Measurements from ENCODE around the gene FSTL3.
"Not testable (repeated sequence)": the region's sequence is repeated elsewhere in the genome, so short reads cannot be mapped to it uniquely, and the experiment has no call there.

Gene FSTL3

DNA sequence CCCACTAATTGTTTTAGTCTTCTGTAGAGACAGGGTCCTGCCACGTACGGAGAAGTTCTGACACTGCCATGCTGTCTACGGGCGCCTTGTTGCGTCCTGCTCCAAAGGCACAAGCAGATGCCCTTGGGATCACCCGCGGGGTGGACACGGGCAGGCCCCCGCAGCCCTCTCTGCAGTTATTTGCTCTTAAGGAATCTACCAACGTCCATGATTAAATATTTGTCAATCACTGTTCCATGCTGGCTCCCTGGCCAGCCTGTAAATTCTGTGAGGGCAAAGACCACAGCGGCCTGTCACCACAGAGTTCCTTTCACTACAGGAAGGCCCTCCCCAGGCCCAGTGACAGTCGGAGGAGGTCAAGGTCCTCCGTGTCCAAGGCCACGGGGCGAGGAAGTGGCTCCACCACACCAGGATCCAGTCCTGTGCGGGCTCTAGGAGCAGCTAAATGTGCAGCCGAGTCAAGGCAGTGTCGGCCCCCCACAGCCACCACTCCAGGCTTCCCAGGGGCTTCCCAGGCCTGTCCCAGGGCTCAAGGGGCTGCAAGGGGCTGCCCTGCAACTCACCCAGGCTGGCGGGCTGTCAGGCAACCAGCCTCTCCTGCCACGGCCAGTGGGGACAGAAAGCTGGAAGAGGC is 15.3 kb upstream of the FSTL3 start:
- DNase-seq (ENCODE audit: low read depth in 2 of 2, low spot score in 1 of 2) = no peak

DNA sequence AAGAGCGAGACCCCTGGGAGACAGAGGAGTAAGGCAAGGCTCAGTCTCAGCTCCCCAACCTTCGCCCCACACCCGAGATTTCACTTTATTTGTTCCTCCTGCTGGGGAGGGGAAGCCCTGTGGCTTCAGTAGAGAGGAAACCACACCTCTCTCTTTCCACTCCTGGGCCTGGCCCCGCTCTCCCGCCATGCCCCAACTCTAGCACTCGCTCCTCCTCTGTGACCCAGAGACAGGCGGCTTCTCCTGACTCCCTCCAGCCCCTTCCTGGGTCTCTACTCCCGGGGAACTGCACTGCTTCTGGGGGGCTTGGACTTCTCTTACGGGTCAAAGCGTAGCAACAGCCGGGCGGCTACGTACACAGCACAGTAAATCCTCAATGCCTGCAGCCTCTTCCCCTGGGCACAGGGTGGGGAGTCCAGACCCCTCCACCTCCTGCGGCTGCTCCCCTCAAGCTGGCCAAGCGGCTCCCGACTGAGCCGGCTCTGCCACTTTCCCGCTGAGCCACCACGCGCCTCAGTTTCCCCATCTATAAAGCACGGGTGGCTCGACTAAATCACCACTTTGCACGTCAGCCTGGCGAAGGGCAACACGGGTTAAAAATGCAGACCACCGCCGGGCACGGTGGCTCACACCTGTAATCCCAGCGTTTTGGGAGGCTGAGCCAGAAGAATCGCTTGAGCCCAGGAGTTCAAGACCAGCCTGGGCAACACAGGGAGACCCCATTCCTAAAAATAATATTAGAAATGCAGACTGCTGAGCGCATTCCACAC is 14.6 kb upstream of the FSTL3 start:
- DNase-seq (ENCODE audit: low read depth in 2 of 2, low spot score in 1 of 2) = peak in 1 of 2 donors; percentile 38

GRCh38 chr19:662207-662961 is 13.8 kb upstream of the FSTL3 start:
- DNase-seq (ENCODE audit: low read depth in 2 of 2, low spot score in 1 of 2) = peak; percentile 48 to 57

DNA sequence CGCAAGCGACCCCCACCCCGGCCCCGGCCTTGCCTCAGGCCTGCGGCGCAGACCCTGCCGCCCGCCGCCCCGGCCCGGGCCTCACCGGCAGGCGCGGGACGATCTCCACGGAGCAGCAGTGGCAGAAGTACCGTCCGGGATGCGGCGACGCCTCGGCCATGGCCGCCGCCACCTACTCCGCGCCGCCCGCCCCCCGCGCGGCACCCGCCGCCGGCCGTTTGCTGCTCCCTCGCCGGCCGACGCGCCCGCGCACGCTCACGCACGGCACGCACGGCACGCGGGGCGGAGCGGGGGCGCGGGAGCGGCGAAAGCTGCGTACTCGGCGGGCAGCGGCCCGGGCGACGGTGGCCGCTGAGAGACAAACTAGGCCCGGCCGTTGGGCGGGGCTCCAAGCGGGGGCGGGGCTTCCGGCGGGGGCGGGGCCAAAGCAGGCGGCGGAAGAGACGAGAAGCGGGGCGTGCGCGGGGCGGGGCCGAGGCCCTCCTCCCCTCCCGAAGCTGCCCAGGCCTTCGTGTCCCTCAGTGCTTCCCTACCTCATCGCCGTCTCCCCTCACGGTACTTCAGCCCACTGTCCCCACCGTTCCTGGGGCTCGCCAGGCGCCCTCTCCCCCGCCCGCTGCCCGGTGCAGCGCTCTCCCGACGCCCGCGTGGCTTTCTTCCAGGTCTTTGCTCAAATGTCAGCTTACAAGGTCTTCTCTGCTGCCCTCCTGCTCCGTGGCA is 13.1 kb upstream of the FSTL3 start, which contains the start of gene RNF126:
TSS of gene RNF126 (minus strand) at position 253 of the 720 bp plus-strand sequence. CDS start at position 160, 93 bp downstream.
- peak; percentile 90 to 93 for DNase-seq (ENCODE audit: low read depth in 2 of 2, low spot score in 1 of 2)

DNA sequence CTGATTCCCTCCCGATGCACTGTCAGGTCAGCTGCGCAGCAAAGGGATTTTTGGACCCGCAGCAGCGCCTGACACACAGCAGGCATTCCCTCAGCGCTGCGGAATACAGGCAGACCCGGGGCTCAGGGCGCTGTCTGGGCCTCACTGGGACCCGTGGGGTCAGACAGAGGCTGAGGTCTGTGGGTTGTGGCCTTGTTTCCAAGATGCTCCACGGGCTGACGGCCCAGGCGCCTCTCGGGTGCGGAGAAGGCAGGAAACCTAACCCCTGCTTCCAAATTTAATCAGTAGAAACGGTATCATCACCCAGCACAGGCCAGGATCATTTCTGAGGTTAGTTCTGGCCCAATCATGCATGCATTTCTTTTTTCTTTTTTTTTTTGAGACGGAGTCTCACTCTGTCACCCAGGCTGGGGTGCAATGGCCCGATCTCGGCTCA is 12.5 kb upstream of the FSTL3 start:
- DNase-seq (ENCODE audit: low read depth in 2 of 2, low spot score in 1 of 2) = no peak

GRCh38 chr19:664913-665443 is 11.2 kb upstream of the FSTL3 start:
- DNase-seq (ENCODE audit: low read depth in 2 of 2, low spot score in 1 of 2) = peak; percentile 55 to 59

GRCh38 chr19:666985-667573 is 9.1 kb upstream of the FSTL3 start:
- DNase-seq (ENCODE audit: low read depth in 2 of 2, low spot score in 1 of 2) = not testable (repeated sequence)

GRCh38 chr19:668675-669434 is 7.3 kb upstream of the FSTL3 start:
- not testable (repeated sequence) for DNase-seq (ENCODE audit: low read depth in 2 of 2, low spot score in 1 of 2)

- DNase-seq (ENCODE audit: low read depth in 2 of 2, low spot score in 1 of 2) = no peak
These were observed 5.5 kb upstream of the FSTL3 start for GRCh38 chr19:670609-671075.

- no peak for DNase-seq (ENCODE audit: low read depth in 2 of 2, low spot score in 1 of 2)
These were observed 1.7 kb upstream of the FSTL3 start for GRCh38 chr19:674282-675151.

- no peak for DNase-seq (ENCODE audit: low read depth in 2 of 2, low spot score in 1 of 2)
These were observed 219 bp upstream of the FSTL3 start for GRCh38 chr19:676007-676338.

DNA sequence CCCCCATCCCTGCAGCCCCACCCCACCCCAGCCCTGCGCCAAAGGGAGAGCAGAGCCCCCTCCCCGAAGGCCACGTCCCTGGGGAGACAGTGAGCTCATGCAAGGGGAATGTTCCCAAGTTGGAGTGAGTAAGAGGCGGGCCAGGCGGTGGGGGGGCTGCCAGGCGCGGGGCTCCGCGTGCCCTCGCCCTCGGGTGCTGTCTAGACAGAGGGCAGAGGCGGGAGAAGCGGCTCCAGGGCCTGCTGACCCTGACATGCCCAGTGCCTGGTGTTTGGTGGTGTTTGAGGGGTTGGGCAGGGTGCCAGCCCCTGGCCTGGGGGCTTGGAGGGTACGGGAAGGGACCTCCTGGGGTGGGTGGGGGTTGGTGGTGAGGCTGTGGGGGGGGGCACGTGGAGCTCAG is 1.0 kb downstream of the FSTL3 start:
- DNase-seq (ENCODE audit: low read depth in 2 of 2, low spot score in 1 of 2) = no peak

- DNase-seq (ENCODE audit: low read depth in 2 of 2, low spot score in 1 of 2) = no peak
These were observed 1.6 kb downstream of the FSTL3 start for GRCh38 chr19:677601-678436.

DNA sequence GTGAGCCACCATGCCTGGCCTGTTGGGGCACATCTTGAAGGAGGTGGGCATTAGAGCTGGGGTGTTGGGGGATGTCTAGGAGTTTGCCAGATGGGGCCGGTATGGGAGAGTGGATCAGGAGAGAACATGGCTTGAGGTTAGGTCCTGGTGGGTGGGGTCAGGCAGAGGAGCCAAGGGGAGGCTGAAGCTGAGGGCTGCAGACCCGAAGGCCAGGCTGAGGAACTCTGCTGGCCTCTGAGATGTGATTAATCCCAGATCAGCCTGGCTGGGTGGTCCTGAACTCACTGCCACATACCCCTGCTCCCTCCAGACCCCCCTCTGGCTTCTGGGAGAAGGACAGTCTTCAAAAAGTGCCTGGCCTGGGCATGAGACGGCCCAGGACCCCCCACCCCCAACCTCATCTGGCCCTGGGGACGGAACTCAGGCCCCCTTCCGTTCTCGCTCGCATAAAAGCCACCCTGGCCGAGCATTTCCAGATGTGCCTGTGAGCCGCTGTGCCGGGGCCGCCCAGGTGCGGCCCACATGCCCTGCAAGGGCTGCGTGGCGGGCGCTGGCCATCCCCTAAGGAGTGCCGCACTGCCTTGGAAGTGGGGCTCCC is 2.7 kb downstream of the FSTL3 start:
- no peak for DNase-seq (ENCODE audit: low read depth in 2 of 2, low spot score in 1 of 2)

- DNase-seq (ENCODE audit: low read depth in 2 of 2, low spot score in 1 of 2) = no peak
These were observed 3.5 kb downstream of the FSTL3 start for GRCh38 chr19:679418-680286.

DNA sequence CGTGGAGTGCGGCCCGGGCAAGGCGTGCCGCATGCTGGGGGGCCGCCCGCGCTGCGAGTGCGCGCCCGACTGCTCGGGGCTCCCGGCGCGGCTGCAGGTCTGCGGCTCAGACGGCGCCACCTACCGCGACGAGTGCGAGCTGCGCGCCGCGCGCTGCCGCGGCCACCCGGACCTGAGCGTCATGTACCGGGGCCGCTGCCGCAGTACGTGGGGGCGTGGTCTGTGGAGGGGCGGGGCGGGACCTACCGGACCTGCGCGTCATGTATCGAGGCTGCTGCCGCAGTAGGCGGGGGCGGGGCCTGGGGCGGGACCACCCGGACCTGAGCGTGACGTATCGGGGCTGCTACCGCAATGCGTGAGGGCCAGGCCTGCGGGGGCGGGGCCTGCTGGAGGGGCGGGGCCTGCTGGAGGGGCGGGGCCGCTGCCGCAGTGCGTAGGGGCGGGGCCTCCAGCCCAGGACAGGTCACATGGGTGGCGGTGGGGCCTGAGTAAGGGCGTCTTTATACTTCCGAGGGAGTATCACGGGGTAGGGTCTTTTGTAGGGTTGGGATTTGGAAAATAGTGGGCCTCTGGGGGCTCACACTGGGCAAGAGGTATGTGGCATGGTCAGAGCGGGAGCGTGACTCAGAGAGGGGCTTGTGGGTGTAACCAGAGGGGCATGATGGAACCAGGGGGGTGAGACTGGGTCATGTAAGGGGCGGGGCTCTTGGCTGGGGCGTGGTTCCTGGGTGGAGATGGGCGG is 4.3 kb downstream of the FSTL3 start:
- DNase-seq (ENCODE audit: low read depth in 2 of 2, low spot score in 1 of 2) = peak; percentile 97 to 100

Data from stimulated activated CD8-positive, alpha-beta memory T cell treated with anti-CD3 and anti-CD28 coated beads, Interleukin-4, amount 100 ng/mL, for 4 hours (primary cell).